Fibroblast of lung (primary cell): Measurements from ENCODE around the gene AIMP1. TPM values are rescaled to one million over a fixed set of nuclear protein-coding genes. Genes with fewer than 3 reads are reported as not detected.

Experiments
- polyA plus RNA-seq, 2 donors: library from polyadenylated mRNA; depleted of rRNA in 1 of 2; stranded (reverse) in 1 of 2; unstranded in 1 of 2; fragments of >200 nt; gene quantifications; 2 replicates each; pipeline ENCODE4 v1.2.1, GENCODE V29; 2011 to 2012; ENCODE audit warnings: missing spikeins in 1 of 2
- total RNA-seq: library from RNA; depleted of rRNA; stranded (reverse); fragments of >200 nt; gene quantifications from 2 replicates; pipeline ENCODE4 v1.2.1, GENCODE V29; 2014

Gene AIMP1
- total and polyA plus RNA-seq, 2 donors (not counting 1 experiment from before 2014, with no cell fraction given) = 28.2 to 48.4 TPM

Other genes with a start within 250 kb of the AIMP1 start
- gene TBCK, start 341 bp upstream of the AIMP1 start, total RNA-seq = 51.1 and 69.9 TPM in 2 replicates
- gene TBCK, start 341 bp upstream of the AIMP1 start, polyA plus RNA-seq = 24.8 and 29.0 TPM in 2 replicates
- not detected in 2 replicates for gene GIMD1, start 52.2 kb downstream of the AIMP1 start, total RNA-seq
- not detected in 2 replicates for gene GIMD1, start 52.2 kb downstream of the AIMP1 start, polyA plus RNA-seq